Endothelial cell of umbilical vein (primary cell): ENCODE measurements around the gene INTS1. TPM values are rescaled to one million over a fixed set of nuclear protein-coding genes. Genes with fewer than 3 reads are reported as not detected.

Source experiments
- BruUV-seq: library from RNA; stranded (reverse); fragments of 400-500 nt; replicated peaks from 2 replicates; lab custom pipeline; 2021; lab: Mats Ljungman, UMichigan
- CTCF ChIA-PET: fragments of 300-600, 350-600 bp; sonication (Branson Sonifier 250); formaldehyde crosslinking; loops from one replicate; lab custom pipeline; 2021; ENCODE audit warnings: antibody characterized with exemption, inconsistent platforms; lab: Charles Lee
- POLR2A ChIA-PET: fragments of 300-600, 350-600 bp; sonication (Branson Sonifier 250); formaldehyde crosslinking; loops from one replicate; lab custom pipeline; 2021; ENCODE audit warnings: antibody characterized with exemption, inconsistent platforms; lab: Charles Lee
- DNase-seq: peaks from one replicate; pipeline ENCODE4 v3.0.0-alpha.2; 2011; ENCODE audit warnings: low read depth, low spot score
- FAIRE-seq: peaks from 2 replicates; lab custom pipeline; 2011; peaks lifted over from hg19 to GRCh38; lab: Jason Lieb, UNC
- H2AFZ ChIP-seq: 2 replicates; pipeline ENCODE4 v1.6.0; 2012; ENCODE audit warnings: low read depth, low read length, control low read depth, inconsistent platforms
- H3K27ac ChIP-seq: 2 replicates; pipeline ENCODE4 v1.5.1; 2011; ENCODE audit warnings: low read depth, mild to moderate bottlenecking, control low read depth, low read length, moderate library complexity; ENCODE audit not compliant: insufficient read depth
- H3K27me3 ChIP-seq, 2 experiments: 2 replicates each; pipeline versions ENCODE4 v1.6.0 to v1.6.1; 2011; ENCODE audit warnings: low read length in 2 of 2, mixed read lengths in 1 of 2; ENCODE audit not compliant: control insufficient read depth in 2 of 2, insufficient read depth in 2 of 2
- H3K36me3 ChIP-seq, 2 experiments: 2 replicates in 1 of 2; 3 replicates in 1 of 2; pipeline ENCODE4 v1.5.1; 2011; ENCODE audit warnings: low read length in 2 of 2, mild to moderate bottlenecking in 1 of 2, moderate library complexity in 1 of 2; ENCODE audit not compliant: control insufficient read depth in 2 of 2, insufficient read depth in 2 of 2; ENCODE audit errors: extremely low read depth in 1 of 2
- H3K4me1 ChIP-seq: 3 replicates; pipeline ENCODE4 v1.5.1; 2011; ENCODE audit warnings: mild to moderate bottlenecking, low read length; ENCODE audit not compliant: control insufficient read depth, insufficient read depth; ENCODE audit errors: extremely low read depth
- H3K4me2 ChIP-seq: 2 replicates; pipeline ENCODE4 v1.6.1; 2011; ENCODE audit warnings: low read length, control low read depth, mixed read lengths; ENCODE audit not compliant: insufficient read depth
- H3K4me3 ChIP-seq, 3 experiments: fragments of 200-600 bp in 1 of 3; sonication (generic), shearing (Covaris generic) in 1 of 3; replicated peaks in 1 of 3; 2 replicates each; pipeline ENCODE4 v1.5.1; 2011 to 2016; ENCODE audit warnings: control low read depth in 3 of 3, low read length in 3 of 3, mild to moderate bottlenecking in 2 of 3, inconsistent platforms in 1 of 3, low read depth in 1 of 3, moderate library complexity in 1 of 3; ENCODE audit not compliant: insufficient read depth in 1 of 3
- H3K79me2 ChIP-seq: 2 replicates; pipeline ENCODE4 v1.6.0; 2012; ENCODE audit warnings: low read length, inconsistent platforms; ENCODE audit not compliant: control insufficient read depth, insufficient read depth
- H3K9ac ChIP-seq: replicated peaks from 2 replicates; pipeline ENCODE3; 2011; ENCODE audit warnings: low read length, control low read depth; ENCODE audit not compliant: insufficient read depth; ENCODE audit errors: extremely low read depth
- H3K9me1 ChIP-seq: replicated peaks from 3 replicates; pipeline ENCODE4 v1.6.0; 2011; ENCODE audit warnings: mild to moderate bottlenecking, low read length; ENCODE audit not compliant: control insufficient read depth, insufficient read depth; ENCODE audit errors: extremely low read depth
- H3K9me3 ChIP-seq: replicated peaks from 2 replicates; pipeline ENCODE4 v1.5.1; 2012; ENCODE audit warnings: low read length, inconsistent platforms; ENCODE audit not compliant: control insufficient read depth, insufficient read depth
- H4K20me1 ChIP-seq: replicated peaks from 2 replicates; pipeline ENCODE3; 2011; ENCODE audit warnings: mild to moderate bottlenecking, low read length; ENCODE audit not compliant: control insufficient read depth, insufficient read depth; ENCODE audit errors: extremely low read depth
- EZH2 ChIP-seq: IDR thresholded peaks from 2 replicates; pipeline ENCODE4 v1.6.1; 2012; ENCODE audit warnings: borderline replicate concordance, low read depth, mild to moderate bottlenecking, moderate library complexity, low read length, inconsistent platforms; ENCODE audit not compliant: severe bottlenecking
- FOS ChIP-seq: IDR thresholded peaks from 2 replicates; pipeline ENCODE4 v1.6.1; 2011; ENCODE audit warnings: mild to moderate bottlenecking, low read length, moderate library complexity, borderline replicate concordance; ENCODE audit not compliant: insufficient read depth
- GATA2 ChIP-seq: IDR thresholded peaks from 2 replicates; pipeline ENCODE4 v1.7.0; 2011; ENCODE audit warnings: low read depth, mild to moderate bottlenecking, moderate library complexity, mixed read lengths, low read length; ENCODE audit not compliant: insufficient read length, insufficient read depth
- JUN ChIP-seq: IDR thresholded peaks from 2 replicates; pipeline ENCODE4 v1.6.1; 2011; ENCODE audit warnings: borderline replicate concordance, low read depth; ENCODE audit not compliant: insufficient read length, insufficient read depth
- MYC ChIP-seq: IDR thresholded peaks from one replicate; pipeline ENCODE4 v1.6.1; 2011; ENCODE audit warnings: mild to moderate bottlenecking, low read depth, low read length
- POLR2A ChIP-seq: IDR thresholded peaks from 2 replicates; pipeline ENCODE4 v1.6.1; 2012; ENCODE audit warnings: low read depth, mild to moderate bottlenecking, control low read depth, low read length
- POLR2AphosphoS5 ChIP-seq: IDR thresholded peaks from 2 replicates; pipeline ENCODE4 v1.6.1; 2012; ENCODE audit warnings: low read depth, mild to moderate bottlenecking, control low read depth, low read length, moderate library complexity; ENCODE audit not compliant: insufficient read depth
- dilution Hi-C: fragments of 300-500 bp; cut with MboI; formaldehyde crosslinking; loops from one replicate; pipeline ENCODE4 v1.15.0; 2019; ENCODE audit warnings: low sequenced_read_pairs; ENCODE audit not compliant: extremely low pct_ligation_motif_present
- intact Hi-C: fragments of 100-400 bp; cut with micrococcal nuclease; formaldehyde crosslinking; loops from one replicate; pipeline ENCODE4 v1.10.0; 2022
- polyA plus RNA-seq, 4 experiments: library from polyadenylated mRNA; depleted of rRNA in 3 of 4; stranded (reverse) in 3 of 4; unstranded in 1 of 4; fragments of >200 nt; gene quantifications; 2 replicates each; pipeline versions ENCODE4 v1.2.1 to v1.2.3, GENCODE V29; 2011 to 2012; ENCODE audit warnings: missing spikeins in 1 of 4
- total RNA-seq: library from RNA; stranded (reverse); gene quantifications from 2 replicates; pipeline ENCODE4 v1.2.3, GENCODE V29; 2021
- TF ChIP-seq, protein P1 (sequence below), 2 donors: IDR thresholded peaks; 1 replicate in 1 of 2; 2 replicates in 1 of 2; pipeline ENCODE4 v1.5.1; 2011; ENCODE audit warnings: low read length in 2 of 2, mild to moderate bottlenecking in 2 of 2, moderate library complexity in 2 of 2, control low read depth in 1 of 2, inconsistent platforms in 1 of 2, low read depth in 1 of 2; ENCODE audit not compliant: insufficient read depth in 1 of 2; ENCODE audit errors: extremely low read depth in 1 of 2
- TF ChIP-seq, protein P2 (sequence below): IDR thresholded peaks from 2 replicates; pipeline ENCODE4 v1.6.1; 2011; ENCODE audit not compliant: insufficient read depth, insufficient read length

The INTS1 gene
- total and polyA plus RNA-seq, 2 donors (not counting 3 experiments of a cell fraction or from before 2014, with no cell fraction given), result 57.8 to 116 TPM

GRCh38 chr7:1526271-1526754 lies 22.1 kb upstream of the INTS1 start:
- H2AFZ ChIP-seq, result no peak overlapping the region
- no peaks in the 10 kb centered on the region for H3K36me3 ChIP-seq
- intact Hi-C loops, result loop anchor here (1.0 kb wide), 1 partner anchor 30 kb away; the partner anchor contains the start of gene TMEM184A
- H3K9ac ChIP-seq, result no peak overlapping the region
- no peak overlapping the region for H3K27ac ChIP-seq
- peaks cover 7 to 11% of the 10 kb centered on the region in 2 experiments for H3K27me3 ChIP-seq
- no peaks in the 10 kb centered on the region for H3K9me3 ChIP-seq
- H4K20me1 ChIP-seq, result no peaks in the 10 kb centered on the region
- dilution Hi-C loops, result no loop called here
- H3K4me3 ChIP-seq, result no peak overlapping the region
- BruUV-seq, result no TSS peak
- CTCF ChIA-PET, result no interaction called here
- peaks cover 2% of the 10 kb centered on the region for H3K79me2 ChIP-seq
- H3K4me1 ChIP-seq, result no peaks in the 10 kb centered on the region
- POLR2A ChIA-PET, result no interaction called here
- DNase-seq (no peak), FAIRE-seq (no peak)
- no peak overlapping the region for H3K4me2 ChIP-seq
- no peaks in the 10 kb centered on the region for H3K9me1 ChIP-seq
- TF ChIP-seq EZH2 (no peak), POLR2AphosphoS5 (no peak), JUN (no peak), MYC (no peak), FOS (no peak), GATA2 (no peak), POLR2A (no peak)
- TF ChIP-seq, protein P1, sequence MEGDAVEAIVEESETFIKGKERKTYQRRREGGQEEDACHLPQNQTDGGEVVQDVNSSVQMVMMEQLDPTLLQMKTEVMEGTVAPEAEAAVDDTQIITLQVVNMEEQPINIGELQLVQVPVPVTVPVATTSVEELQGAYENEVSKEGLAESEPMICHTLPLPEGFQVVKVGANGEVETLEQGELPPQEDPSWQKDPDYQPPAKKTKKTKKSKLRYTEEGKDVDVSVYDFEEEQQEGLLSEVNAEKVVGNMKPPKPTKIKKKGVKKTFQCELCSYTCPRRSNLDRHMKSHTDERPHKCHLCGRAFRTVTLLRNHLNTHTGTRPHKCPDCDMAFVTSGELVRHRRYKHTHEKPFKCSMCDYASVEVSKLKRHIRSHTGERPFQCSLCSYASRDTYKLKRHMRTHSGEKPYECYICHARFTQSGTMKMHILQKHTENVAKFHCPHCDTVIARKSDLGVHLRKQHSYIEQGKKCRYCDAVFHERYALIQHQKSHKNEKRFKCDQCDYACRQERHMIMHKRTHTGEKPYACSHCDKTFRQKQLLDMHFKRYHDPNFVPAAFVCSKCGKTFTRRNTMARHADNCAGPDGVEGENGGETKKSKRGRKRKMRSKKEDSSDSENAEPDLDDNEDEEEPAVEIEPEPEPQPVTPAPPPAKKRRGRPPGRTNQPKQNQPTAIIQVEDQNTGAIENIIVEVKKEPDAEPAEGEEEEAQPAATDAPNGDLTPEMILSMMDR (IDR thresholded peaks at IDR 0.05; ENCODE audit: extremely low read depth in 1 of 2, insufficient read depth in 1 of 2, low read depth in 1 of 2, low read length in 2 of 2), result no peak
- TF ChIP-seq, protein P2, sequence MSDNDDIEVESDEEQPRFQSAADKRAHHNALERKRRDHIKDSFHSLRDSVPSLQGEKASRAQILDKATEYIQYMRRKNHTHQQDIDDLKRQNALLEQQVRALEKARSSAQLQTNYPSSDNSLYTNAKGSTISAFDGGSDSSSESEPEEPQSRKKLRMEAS, result no peak
